HG03045 (cell line): ENCODE measurements around the gene IFNAR2.

ENCODE experiments used
- ATAC-seq: cut with Tn5 transposase; IDR thresholded peaks from one replicate; pipeline ENCODE4 v1.9.1; 2021; ENCODE audit warnings: mild to moderate bottlenecking, moderate library complexity; ENCODE audit not compliant: unreplicated experiment

Gene IFNAR2

GRCh38 chr21:33266050-33266788 is 36.5 kb downstream of the IFNAR2 start, which contains the start of gene IL10RB:
IL10RB (plus strand) TSS chr21:33266367; CDS start chr21:33266466, 99 bp downstream.
- peak; percentile 54 for ATAC-seq

- ATAC-seq = no peak
These were observed 37.0 kb downstream of the IFNAR2 start for GRCh38 chr21:33266789-33267135.

GRCh38 chr21:33267250-33267649 is 37.5 kb downstream of the IFNAR2 start:
- ATAC-seq = no peak

- ATAC-seq = peak; percentile 3
These were observed 38.6 kb downstream of the IFNAR2 start for GRCh38 chr21:33268393-33268736.

- peak; percentile 54 for ATAC-seq
These were observed 39.2 kb downstream of the IFNAR2 start for GRCh38 chr21:33268737-33269441.

- no peak for ATAC-seq
These were observed 41.2 kb downstream of the IFNAR2 start for GRCh38 chr21:33270986-33271385.

GRCh38 chr21:33273044-33273443 is 43.3 kb downstream of the IFNAR2 start:
- ATAC-seq = no peak

- no peak for ATAC-seq
These were observed 49.0 kb downstream of the IFNAR2 start for GRCh38 chr21:33278721-33279120.

- ATAC-seq = no peak
These were observed 49.6 kb downstream of the IFNAR2 start for GRCh38 chr21:33279330-33279820.
